ENCODE results near the gene PRCD.
"Not testable (repeated sequence)": the region's sequence is repeated elsewhere in the genome, so short reads cannot be mapped to it uniquely, and the experiment has no call there.

Gene PRCD

GRCh38 chr17:76529224-76530094 lies 10.4 kb upstream of the PRCD start:
- H3K4me3 ChIP-seq (ENCODE audit: low read depth, low read length) = no peak overlapping the region
- no peak for TF ChIP-seq CTCF (IDR thresholded peaks at IDR 0.05; ENCODE audit: borderline replicate concordance, insufficient read depth, low read depth, low read length)

- TF ChIP-seq CTCF (IDR thresholded peaks at IDR 0.05; ENCODE audit: borderline replicate concordance, insufficient read depth, low read depth, low read length) = no peak
- no peak overlapping the region for H3K4me3 ChIP-seq (ENCODE audit: low read depth, low read length)
These were observed 9.6 kb upstream of the PRCD start for GRCh38 chr17:76530095-76530723.

- H3K4me3 ChIP-seq (ENCODE audit: low read depth, low read length) = no peak overlapping the region
- no peak for TF ChIP-seq CTCF (IDR thresholded peaks at IDR 0.05; ENCODE audit: borderline replicate concordance, insufficient read depth, low read depth, low read length)
These were observed 8.9 kb upstream of the PRCD start for GRCh38 chr17:76530811-76531485.

- H3K4me3 ChIP-seq (ENCODE audit: low read depth, low read length) = no peak overlapping the region
- no peak for TF ChIP-seq CTCF (IDR thresholded peaks at IDR 0.05; ENCODE audit: borderline replicate concordance, insufficient read depth, low read depth, low read length)
These were observed 8.3 kb upstream of the PRCD start for GRCh38 chr17:76531486-76532038.

- no peak for TF ChIP-seq CTCF (IDR thresholded peaks at IDR 0.05; ENCODE audit: borderline replicate concordance, insufficient read depth, low read depth, low read length)
- H3K4me3 ChIP-seq (ENCODE audit: low read depth, low read length) = no peak overlapping the region
These were observed 7.7 kb upstream of the PRCD start for GRCh38 chr17:76532072-76532651.

- H3K4me3 ChIP-seq (ENCODE audit: low read depth, low read length) = not testable (repeated sequence)
These were observed 6.0 kb upstream of the PRCD start for GRCh38 chr17:76533640-76534359.

Data from GM12875 (cell line).